NCI-H1417 treated with DMSO at 0.1 percent for 48 hours (cell line): Measurements from ENCODE around the gene KYAT1.
"Not testable (repeated sequence)": the region's sequence is repeated elsewhere in the genome, so short reads cannot be mapped to it uniquely, and the experiment has no call there.

Experiments used
- DNase-seq: peaks from one replicate; lab custom pipeline; 2025; lab: John Stamatoyannopoulos, UW

The KYAT1 gene

DNA sequence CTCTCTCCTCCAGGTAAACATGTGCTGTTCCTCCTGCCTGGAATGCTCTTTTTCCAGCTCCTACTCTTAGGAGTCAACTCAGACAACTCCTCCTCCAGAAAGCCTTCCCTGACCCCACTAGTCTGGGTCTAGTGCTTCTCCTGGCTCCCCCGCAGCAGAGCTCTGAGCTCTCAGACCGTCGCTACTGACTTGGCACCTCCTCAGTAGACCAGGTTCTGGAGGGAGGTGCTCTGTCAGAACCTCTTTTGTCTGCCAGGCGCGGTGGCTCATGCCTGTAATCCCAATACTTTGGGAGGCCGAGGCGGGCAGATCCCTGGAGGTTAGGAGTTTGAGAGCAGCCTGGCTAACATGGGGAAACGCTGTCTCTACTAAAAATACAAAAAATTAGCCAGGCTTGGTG is 3.6 kb upstream of the KYAT1 start:
- DNase-seq: no peak

DNA sequence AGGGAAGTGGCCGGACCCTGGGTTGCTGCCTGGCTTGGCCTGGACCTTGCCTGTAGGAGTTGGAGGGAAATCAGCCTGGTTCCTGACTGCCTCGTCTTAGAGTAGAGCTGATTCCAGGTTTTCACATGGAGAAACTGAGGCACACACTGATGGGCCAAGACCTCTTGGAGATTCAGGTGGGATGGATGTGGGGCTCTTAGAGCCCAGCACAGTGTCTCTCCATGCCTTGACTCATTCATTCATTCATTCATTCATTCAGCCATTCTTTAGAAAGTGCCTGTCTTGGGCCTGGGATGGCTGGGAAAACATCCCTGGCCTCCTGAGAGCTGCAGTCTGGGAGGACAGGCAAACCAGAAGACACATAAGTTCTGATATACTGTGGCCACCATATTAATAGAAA is 2.4 kb upstream of the KYAT1 start:
- no peak for DNase-seq

- no peak for DNase-seq
Measured at GRCh38 chr9:128882677-128883603, 1.2 kb upstream of the KYAT1 start.

- DNase-seq: no peak
Measured at GRCh38 chr9:128877852-128878251, 3.9 kb downstream of the KYAT1 start.

- DNase-seq: not testable (repeated sequence)
Measured at GRCh38 chr9:128870941-128871265, 10.8 kb downstream of the KYAT1 start.

GRCh38 chr9:128870128-128870940 is 11.4 kb downstream of the KYAT1 start:
- DNase-seq: no peak

DNA sequence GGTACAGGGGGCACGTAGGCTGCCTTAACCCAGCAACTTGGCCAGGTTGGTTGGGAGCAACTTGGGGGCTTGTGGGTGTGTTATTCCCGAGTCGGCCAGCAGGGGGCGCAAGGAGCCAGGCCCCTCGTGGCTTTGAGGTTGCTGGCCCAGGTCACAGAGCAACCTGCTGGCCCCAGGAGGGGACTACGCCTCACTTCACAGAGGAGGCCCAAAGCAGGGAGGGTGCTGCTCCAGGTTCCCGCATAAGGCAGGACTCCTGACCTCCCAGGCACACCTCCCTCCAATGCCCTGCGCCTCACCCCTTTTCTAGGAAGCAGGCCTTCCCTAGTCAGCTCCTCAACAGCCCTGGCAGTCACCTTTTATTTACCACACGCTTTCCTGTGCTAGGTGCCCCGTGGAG is 18.1 kb downstream of the KYAT1 start:
- DNase-seq: no peak

DNA sequence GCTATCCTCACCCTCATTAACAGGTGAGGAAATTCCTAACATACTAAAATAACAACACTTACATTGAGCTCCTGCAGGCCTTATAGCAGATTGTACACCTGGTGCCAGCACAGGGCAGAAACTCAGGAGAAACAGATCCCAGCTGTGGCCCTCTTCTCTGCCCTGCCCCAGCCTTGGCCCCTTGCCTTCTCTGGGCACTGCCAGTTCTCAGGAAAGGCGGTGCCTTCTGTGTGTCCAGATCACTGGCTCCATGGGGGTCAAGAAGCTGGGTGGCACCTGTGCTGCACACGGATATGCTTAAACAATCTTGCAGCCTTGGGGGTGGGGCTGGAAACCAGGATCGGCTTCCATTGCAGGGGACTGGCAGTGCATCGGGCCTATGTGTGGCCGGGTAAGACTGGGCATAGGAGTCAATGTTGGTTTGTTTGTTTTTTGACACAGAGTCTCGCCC is 19.3 kb downstream of the KYAT1 start:
- DNase-seq: no peak

DNA sequence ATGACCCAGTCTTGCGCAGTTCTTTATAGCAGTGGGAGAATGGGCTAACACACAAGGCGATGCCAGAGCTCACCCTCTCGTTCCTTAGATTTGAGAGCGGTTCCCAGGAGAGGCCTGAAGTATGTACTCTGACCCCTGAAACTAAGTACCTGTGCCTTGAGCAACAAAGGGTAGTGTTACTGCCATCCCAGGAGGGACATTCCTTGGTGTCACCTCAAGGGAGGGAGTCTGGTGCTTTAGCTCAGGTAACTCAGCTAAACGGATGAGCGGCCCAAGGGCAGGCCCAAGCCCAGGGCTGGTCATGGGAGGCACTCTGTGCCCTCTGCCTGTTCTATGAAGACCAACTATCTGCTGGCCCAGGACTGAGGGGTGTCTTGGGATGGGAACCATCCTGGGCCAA is 20.2 kb downstream of the KYAT1 start:
- DNase-seq: no peak

DNA sequence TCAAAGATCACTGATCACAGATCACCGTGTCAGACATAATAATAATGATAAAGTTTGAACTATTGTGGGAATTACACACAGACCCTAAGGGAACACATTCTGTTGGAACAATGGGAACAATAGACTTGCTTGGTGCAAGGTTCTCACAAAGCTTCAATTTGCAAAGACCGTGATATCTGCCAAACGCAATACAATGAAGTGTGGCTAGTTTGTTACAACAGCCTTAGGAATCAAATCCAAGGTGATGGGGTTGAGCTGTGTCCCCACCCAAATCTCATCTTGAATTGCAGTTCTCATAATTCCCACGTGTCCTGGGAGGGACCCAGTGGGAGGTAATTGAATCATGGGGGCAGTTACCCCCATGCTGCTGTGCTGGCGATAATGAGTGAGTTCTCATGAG is 20.8 kb downstream of the KYAT1 start:
- DNase-seq: no peak

GRCh38 chr9:128858476-128858875 is 23.3 kb downstream of the KYAT1 start:
- DNase-seq: not testable (repeated sequence)

DNA sequence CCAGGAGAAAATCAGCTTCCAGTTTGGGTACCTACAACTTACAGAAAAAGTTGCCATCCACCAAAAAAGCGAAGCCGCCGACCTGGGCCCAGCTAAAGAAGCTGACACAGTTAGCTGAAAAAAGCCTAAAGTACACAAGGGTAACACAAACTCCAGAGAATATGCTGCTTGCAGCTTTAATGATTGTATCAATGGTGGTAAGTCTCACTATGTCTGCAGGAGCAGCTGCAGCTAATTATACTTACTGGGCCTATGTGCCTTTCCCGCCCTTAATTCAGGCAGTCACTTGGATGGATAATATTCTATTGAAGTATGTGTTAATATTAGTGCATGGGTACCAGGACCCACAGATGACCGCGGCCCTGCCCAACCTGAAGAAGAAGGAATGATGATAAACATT is 27.3 kb downstream of the KYAT1 start:
- DNase-seq: not testable (repeated sequence)

- DNase-seq: not testable (repeated sequence)
Measured at GRCh38 chr9:128852646-128853045, 29.1 kb downstream of the KYAT1 start.

DNA sequence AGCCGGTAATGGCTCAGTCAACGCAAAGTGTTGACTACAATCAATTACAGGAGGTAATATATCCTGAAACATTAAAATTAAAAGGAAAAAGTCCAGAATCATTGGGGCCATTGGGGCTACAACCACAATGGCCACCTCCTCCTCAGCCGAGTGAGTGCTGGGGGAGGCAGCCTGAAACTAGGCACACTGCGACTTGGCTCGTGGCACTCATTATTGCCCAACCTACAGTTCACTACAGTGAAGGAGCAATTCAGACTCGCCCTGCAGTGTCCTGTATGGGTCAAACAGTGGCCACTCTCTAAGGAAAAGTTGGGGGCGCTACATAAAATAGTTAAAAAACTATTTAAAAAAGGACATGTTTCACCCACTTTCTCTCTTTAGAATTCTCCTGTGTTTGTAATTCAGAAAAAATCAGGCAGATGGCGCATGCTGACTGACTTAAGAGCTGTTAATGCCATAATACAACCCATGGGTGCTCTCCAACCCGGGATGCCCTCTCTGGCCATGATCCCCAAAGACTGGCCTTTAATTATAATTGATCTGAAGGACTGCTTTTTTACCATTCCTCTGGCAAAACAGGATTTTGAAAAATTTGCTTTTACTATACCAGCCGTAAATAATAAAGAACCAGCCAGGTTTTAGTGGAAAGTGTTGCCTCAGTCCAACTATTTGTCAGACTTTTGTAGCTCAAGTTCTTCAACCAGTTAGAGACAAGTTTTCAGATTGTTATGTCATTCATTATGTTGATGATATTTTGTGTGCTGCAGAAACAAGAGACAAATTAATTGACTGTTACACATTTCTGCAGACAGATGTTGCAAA is 29.8 kb downstream of the KYAT1 start:
- DNase-seq: not testable (repeated sequence)

DNA sequence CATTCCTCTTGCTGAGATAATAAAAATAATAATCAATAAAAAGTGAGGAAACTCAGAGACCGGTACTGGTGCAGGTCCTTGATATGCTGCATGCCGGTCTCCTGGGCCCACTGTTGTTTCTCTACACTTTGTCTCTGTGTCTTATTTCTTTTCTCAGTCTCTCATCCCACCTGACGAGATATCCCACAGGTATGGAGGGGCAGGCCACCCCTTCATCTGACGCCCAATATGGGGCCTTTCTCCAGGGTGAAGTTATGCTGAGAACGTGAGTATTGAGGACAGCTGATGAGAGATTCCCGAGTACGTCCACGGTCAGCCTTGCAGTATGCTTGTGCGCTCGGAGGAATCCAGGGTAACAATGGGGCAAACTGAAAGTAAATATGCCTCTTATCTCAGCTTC is 30.7 kb downstream of the KYAT1 start:
- not testable (repeated sequence) for DNase-seq

DNA sequence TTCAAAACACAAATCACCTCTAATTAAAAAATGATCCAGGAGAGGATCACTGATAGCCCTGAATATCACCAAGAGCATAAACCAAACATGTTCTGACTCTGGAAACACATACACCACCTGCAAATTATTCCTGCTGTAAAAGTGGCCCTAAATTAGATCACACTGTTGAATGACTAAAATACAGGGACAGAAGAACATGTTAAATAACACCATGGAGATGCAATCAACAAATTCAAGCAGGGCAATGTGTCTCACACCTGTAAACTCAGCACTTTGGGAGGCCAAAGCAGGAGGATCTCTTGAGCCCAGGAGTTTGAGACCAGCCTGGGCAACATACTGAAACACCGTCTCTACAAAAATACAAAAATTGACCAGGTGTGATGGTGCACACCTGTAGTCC is 33.9 kb downstream of the KYAT1 start:
- DNase-seq: no peak

- DNase-seq: no peak
Measured at GRCh38 chr9:128846680-128847030, 35.1 kb downstream of the KYAT1 start.

DNA sequence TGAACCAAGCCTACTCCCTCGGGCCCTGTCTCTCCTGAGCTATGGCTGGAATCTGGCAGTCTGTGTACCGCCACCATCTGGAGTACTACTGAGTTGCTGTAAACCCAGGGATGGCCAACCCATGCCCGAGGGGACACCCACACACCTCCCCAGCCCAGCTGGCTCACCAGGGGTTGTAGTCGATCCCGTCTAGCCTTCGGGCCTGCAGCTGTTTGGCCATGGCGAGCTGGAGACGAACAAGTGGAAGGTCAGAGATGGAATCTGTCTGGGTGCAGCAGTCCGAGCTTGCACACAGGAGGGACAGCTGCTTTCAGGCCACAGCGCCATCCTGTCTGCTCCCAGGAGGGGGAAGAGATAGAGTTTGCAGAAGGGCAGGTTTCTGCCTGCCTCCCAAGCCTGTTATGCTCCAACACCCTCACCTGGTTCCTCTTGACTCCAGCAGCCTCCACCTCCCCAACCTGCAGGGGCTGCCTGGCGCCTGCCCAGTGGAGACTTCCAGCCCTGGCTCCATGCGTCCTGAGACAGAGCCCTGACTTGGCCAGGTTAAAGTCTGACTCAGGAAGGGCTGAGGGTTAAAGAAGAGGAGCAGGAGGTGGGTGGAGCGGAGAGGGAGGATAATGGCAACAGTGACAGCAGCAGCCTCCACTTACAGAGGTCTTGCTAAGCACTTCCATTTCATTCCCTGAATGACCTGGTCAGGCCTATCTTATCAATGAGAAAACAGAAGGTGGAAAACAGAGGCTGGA is 36.4 kb downstream of the KYAT1 start:
- no peak for DNase-seq

DNA sequence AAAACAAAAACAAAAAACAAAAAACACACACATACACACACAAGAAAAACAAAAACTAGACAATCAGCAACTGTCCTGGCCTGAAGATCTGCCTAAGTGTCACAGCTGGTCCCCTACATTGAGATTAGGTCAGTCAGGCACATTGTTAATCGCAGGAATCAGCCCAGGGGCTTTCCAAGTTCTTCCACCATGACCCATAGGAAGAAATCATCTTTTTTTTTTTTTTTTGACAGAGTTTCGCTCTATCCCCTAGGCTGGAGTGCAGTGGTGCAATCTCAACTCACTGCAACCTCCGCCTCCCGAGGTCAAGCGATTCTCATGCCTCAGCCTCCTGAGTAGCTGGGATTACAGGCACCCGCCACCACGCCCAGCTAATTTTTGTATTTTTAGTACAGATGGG is 38.6 kb downstream of the KYAT1 start:
- not testable (repeated sequence) for DNase-seq

- no peak for DNase-seq
Measured at GRCh38 chr9:128841694-128842492, 39.9 kb downstream of the KYAT1 start.

DNA sequence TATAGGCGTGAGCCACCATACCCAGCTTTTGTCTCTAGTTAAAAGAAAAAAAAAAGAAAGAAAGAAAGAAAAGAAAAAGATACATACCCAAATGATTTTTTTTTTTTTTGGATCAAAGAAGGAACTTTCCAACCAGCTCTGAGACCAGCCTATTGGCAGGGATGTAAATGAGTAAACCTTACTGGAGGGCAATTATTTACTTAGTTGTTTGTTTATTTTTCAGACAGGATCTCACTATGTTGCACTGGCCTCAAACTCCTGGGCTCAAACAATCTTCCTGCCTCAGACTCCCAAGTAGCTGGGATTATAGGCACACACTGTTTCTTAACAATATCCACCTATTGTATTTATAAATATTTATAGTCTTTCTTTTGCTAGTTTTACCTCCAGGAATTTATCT is 41.2 kb downstream of the KYAT1 start:
- DNase-seq: no peak
